Endodermal cell (in vitro differentiated cells): ENCODE results near the gene TAF11L11. TPM values are rescaled to one million over a fixed set of nuclear protein-coding genes. Genes with fewer than 3 reads are reported as not detected.
"Not testable (repeated sequence)": the region's sequence is repeated elsewhere in the genome, so short reads cannot be mapped to it uniquely, and the experiment has no call there.

Experiments
- DNase-seq: peaks from one replicate; pipeline ENCODE4 v3.0.0-alpha.2; 2017
- H3K27ac ChIP-seq: 2 replicates; pipeline ENCODE4 v1.5.1; 2013; ENCODE audit warnings: mild to moderate bottlenecking, low read depth, low read length, moderate library complexity
- H3K27me3 ChIP-seq: 2 replicates; pipeline ENCODE4 v1.6.1; 2013; ENCODE audit warnings: mild to moderate bottlenecking, low read length, moderate library complexity; ENCODE audit not compliant: insufficient read depth, control insufficient read depth, poor library complexity, severe bottlenecking
- H3K36me3 ChIP-seq: 2 replicates; pipeline ENCODE4 v1.7.0; 2013; ENCODE audit warnings: mild to moderate bottlenecking, low read length, moderate library complexity; ENCODE audit not compliant: control insufficient read depth, insufficient read depth
- H3K4me1 ChIP-seq: one replicate; pipeline ENCODE4 v1.7.0; 2013; ENCODE audit warnings: low read length; ENCODE audit not compliant: control insufficient read depth, insufficient read depth
- H3K4me3 ChIP-seq: 2 replicates; pipeline ENCODE4 v1.5.1; 2013; ENCODE audit warnings: mild to moderate bottlenecking, low read length, moderate library complexity
- H3K9ac ChIP-seq: 2 replicates; pipeline ENCODE4 v1.6.1; 2013; ENCODE audit warnings: mild to moderate bottlenecking, low read length, moderate library complexity; ENCODE audit not compliant: poor library complexity, severe bottlenecking; ENCODE audit errors: extremely low read depth
- H3K9me3 ChIP-seq: 2 replicates; pipeline ENCODE4 v1.6.1; 2013; ENCODE audit warnings: mild to moderate bottlenecking, low read length, moderate library complexity; ENCODE audit not compliant: control insufficient read depth
- H3K27ac Mint-ChIP-seq: 2 replicates; pipeline ENCODE4 v1.8.0; 2020; ENCODE audit warnings: mixed read lengths
- H3K27me3 Mint-ChIP-seq: 2 replicates; pipeline ENCODE4 v1.8.0; 2021; ENCODE audit warnings: mild to moderate bottlenecking, mixed read lengths; ENCODE audit not compliant: insufficient read depth
- H3K36me3 Mint-ChIP-seq: 2 replicates; pipeline ENCODE4 v1.8.0; 2020; ENCODE audit warnings: low read depth, mixed read lengths
- H3K4me1 Mint-ChIP-seq: 2 replicates; pipeline ENCODE4 v1.8.0; 2020; ENCODE audit warnings: mixed read lengths
- H3K4me3 Mint-ChIP-seq: 2 replicates; pipeline ENCODE4 v1.8.0; 2020; ENCODE audit warnings: mild to moderate bottlenecking, moderate library complexity, mixed read lengths
- H3K9me3 Mint-ChIP-seq: 2 replicates; pipeline ENCODE4 v1.8.0; 2020; ENCODE audit warnings: mild to moderate bottlenecking, mixed read lengths
- CTCF ChIP-seq: fragments of 200-600 bp; sonication (generic); conservative IDR thresholded peaks from 2 replicates; pipeline ENCODE4 v1.5.0; 2021; ENCODE audit warnings: antibody characterized with exemption, mild to moderate bottlenecking
- WGBS, 2 experiments: methylation state at CpG; one replicate each; pipeline versions ENCODE4 v1.1.5 to v1.1.7; 2013; ENCODE audit warnings: missing lambda C conversion rate in 2 of 2, mixed read lengths in 1 of 2; ENCODE audit not compliant: insufficient coverage in 1 of 2, insufficient read length in 1 of 2; 5-methylcytosine and 5-hydroxymethylcytosine counted together
- total RNA-seq, 2 donors: library from RNA; stranded (reverse); fragmentation: NEBNext Ultra II Directional in 1 of 2; extraction: Animal tissue kit (Norgen Biotek cat#: 25700) in 1 of 2; gene quantifications; 2 replicates in 1 of 2; 3 replicates in 1 of 2; pipeline ENCODE4 v1.2.1, GENCODE V29; 2021

TAF11L11 gene
- total RNA-seq, 2 donors from 2014 or later, result not detected

- no peaks in the 10 kb centered on the region for H3K27me3 ChIP-seq
- no peak for TF ChIP-seq CTCF
- WGBS, 2 experiments, result 87 to 96% methylated on average over 4 to 5 of the region's 5 CpGs
- no peaks in the 10 kb centered on the region for H3K4me1 ChIP-seq
- H3K9me3 ChIP-seq, result no peaks in the 10 kb centered on the region
- H3K27ac ChIP-seq, result no peak within 1 kb of the TSS
- H3K36me3 ChIP-seq, result no peaks in the 10 kb centered on the region
- no peak within 1 kb of the TSS for H3K4me3 ChIP-seq
- H3K4me1 Mint-ChIP-seq, result no peaks in the 10 kb centered on the region
- H3K36me3 Mint-ChIP-seq, result no peaks in the 10 kb centered on the region
- no peak within 1 kb of the TSS for H3K9ac ChIP-seq
- no peaks in the 10 kb centered on the region for H3K27me3 Mint-ChIP-seq
- H3K4me3 Mint-ChIP-seq, result no peak within 1 kb of the TSS
- no peaks in the 10 kb centered on the region for H3K9me3 Mint-ChIP-seq
- no peak for DNase-seq
- H3K27ac Mint-ChIP-seq, result no peak within 1 kb of the TSS
Measured at GRCh38 chr5:17634160-17634559, 30.2 kb downstream of the TAF11L11 start, which contains the start of gene TAF11L14. TSS of gene TAF11L14 (plus strand) at chr5:17634460.

- not testable (repeated sequence) for H3K27ac ChIP-seq, H3K27ac Mint-ChIP-seq, H3K4me3 Mint-ChIP-seq, H3K27me3 ChIP-seq, H3K36me3 ChIP-seq, H3K9ac ChIP-seq, H3K4me3 ChIP-seq, H3K9me3 Mint-ChIP-seq, H3K9me3 ChIP-seq, H3K4me1 ChIP-seq, H3K27me3 Mint-ChIP-seq, DNase-seq, H3K36me3 Mint-ChIP-seq, H3K4me1 Mint-ChIP-seq
- WGBS, 2 experiments, result 93 to 100% methylated on average over 6 to 10 of the region's 10 CpGs
Measured at GRCh38 chr5:17649232-17649631, 45.2 kb downstream of the TAF11L11 start.

DNA sequence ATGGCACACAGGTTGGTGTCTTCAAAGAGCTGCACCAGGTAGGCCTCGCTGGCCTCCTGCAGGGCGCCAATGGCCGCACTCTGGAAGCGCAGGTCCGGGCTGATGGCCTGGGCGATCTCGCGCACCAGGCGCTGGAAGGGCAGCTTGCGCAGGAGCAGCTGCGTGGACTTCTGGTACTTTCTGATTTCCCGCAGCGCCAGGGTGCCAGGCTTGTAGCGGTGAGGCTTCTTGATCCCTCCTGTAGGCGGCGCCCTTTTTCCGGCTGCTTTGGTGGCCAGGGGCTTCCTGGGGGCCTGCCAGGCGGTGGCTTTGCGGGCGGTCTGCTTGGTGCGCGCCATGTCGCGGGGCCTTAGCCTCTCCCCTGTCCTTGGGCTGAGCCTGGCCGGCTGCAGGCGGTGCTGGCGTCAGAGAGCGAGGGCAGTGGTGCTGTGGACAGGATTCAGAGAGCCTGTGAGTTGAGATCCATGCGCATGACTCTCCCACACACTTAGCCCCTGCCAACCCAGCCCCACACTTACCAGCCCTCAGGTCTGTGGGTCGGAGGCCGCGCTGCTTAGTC lies 51.3 kb downstream of the TAF11L11 start:
- not testable (repeated sequence) for H3K4me1 ChIP-seq, H3K4me3 ChIP-seq, H3K27me3 Mint-ChIP-seq, H3K27ac ChIP-seq, H3K27ac Mint-ChIP-seq, H3K4me3 Mint-ChIP-seq, H3K9me3 Mint-ChIP-seq, H3K27me3 ChIP-seq, H3K9ac ChIP-seq, H3K9me3 ChIP-seq, H3K36me3 ChIP-seq, H3K36me3 Mint-ChIP-seq, H3K4me1 Mint-ChIP-seq
- TF ChIP-seq CTCF, result peak; percentile 15
- peak; percentile 57 for DNase-seq
- WGBS, 2 experiments, result 96 to 97% methylated on average over 6 to 32 of the region's 32 CpGs

Other genes starting within 250 kb of the TAF11L11 start
- not detected for gene TAF11L2, start 106.0 kb upstream of the TAF11L11 start, total RNA-seq
- not detected for gene TAF11L3, start 85.8 kb upstream of the TAF11L11 start, total RNA-seq
- not detected for gene TAF11L4, start 82.4 kb upstream of the TAF11L11 start, total RNA-seq
- not detected for gene TAF11L5, start 78.9 kb upstream of the TAF11L11 start, total RNA-seq
- not detected for gene TAF11L6, start 75.5 kb upstream of the TAF11L11 start, total RNA-seq
- gene TAF11L7, start 18.4 kb upstream of the TAF11L11 start, total RNA-seq, result not detected
- gene TAF11L8, start 13.2 kb upstream of the TAF11L11 start, total RNA-seq, result not detected
- not detected for gene TAF11L9, start 9.8 kb upstream of the TAF11L11 start, total RNA-seq
- gene TAF11L10, start 6.4 kb upstream of the TAF11L11 start, total RNA-seq, result not detected
- gene TAF11L12, start 6.2 kb downstream of the TAF11L11 start, total RNA-seq, result not detected
- gene TAF11L13, start 27.9 kb downstream of the TAF11L11 start, total RNA-seq, result not detected
- gene TAF11L14, start 30.3 kb downstream of the TAF11L11 start, total RNA-seq, result not detected